ENCODE measurements around the gene BEX3. TPM values are rescaled to one million over a fixed set of nuclear protein-coding genes. Genes with fewer than 3 reads are reported as not detected.

Gene BEX3
- total RNA-seq, result 100 to 1,000 TPM; 147 to 185 TPM

GRCh38 chrX:103376118-103376978 is at the start of gene BEX3:
Gene BEX3 (plus strand): TSS chrX:103376538. CDS start chrX:103377522, 984 bp downstream.

GRCh38 chrX:103329991-103330390 is 46.3 kb upstream of the BEX3 start, which contains the start of gene TCEAL7:
Gene TCEAL7 (plus strand): TSS chrX:103330239. CDS start chrX:103331404, 1,165 bp downstream.

GRCh38 chrX:103356130-103356798 is 20.1 kb upstream of the BEX3 start, which contains the start of gene TCEAL9:
Gene TCEAL9 (plus strand): TSS chrX:103356506. CDS start chrX:103357685, 1,179 bp downstream.

Small RNA genes lying within 50 kb of the gene (small RNA-seq; reads per million reads assigned to genes)
- gene Z92846.1, result 0 reads per million in 2 donors

Other genes with a start within 250 kb of the BEX3 start
- 10 to 100 TPM; 18.2 to 28.3 TPM for gene BEX4, start 161.4 kb upstream of the BEX3 start, total RNA-seq
- gene TCEAL8, start 121.4 kb upstream of the BEX3 start, total RNA-seq, result 100 to 1,000 TPM in 1 of 2 donors, 10 to 100 TPM in 1; 93.6 to 121 TPM
- not detected for gene TCEAL5, start 99.8 kb upstream of the BEX3 start, total RNA-seq
- gene BEX2, start 65.5 kb upstream of the BEX3 start, total RNA-seq, result 1 to 10 TPM; 2.1 to 5.3 TPM
- gene TCEAL7, start 46.3 kb upstream of the BEX3 start, total RNA-seq, result 10 to 100 TPM; 11.7 to 16.3 TPM
- gene TCEAL9, start 20.0 kb upstream of the BEX3 start, total RNA-seq, result 10 to 100 TPM; 43.0 to 55.9 TPM
- under 1 TPM; under 0.01 TPM for gene RAB40A, start 143.0 kb downstream of the BEX3 start, total RNA-seq
- gene TCEAL4, start 209.0 kb downstream of the BEX3 start, total RNA-seq, result 10 to 100 TPM; 18.6 to 25.6 TPM
- gene TCEAL3, start 231.4 kb downstream of the BEX3 start, total RNA-seq, result 1 to 10 TPM; 3.8 to 7.0 TPM

Measured in melanocyte of skin (primary cell).